GM12874 (cell line): ENCODE results near the gene U2AF1L4.

Source experiments
- TF ChIP-seq, protein P1 (sequence below): IDR thresholded peaks from 2 replicates; pipeline ENCODE4 v1.5.1; 2011; ENCODE audit warnings: low read depth, mild to moderate bottlenecking, control low read depth, low read length, moderate library complexity; ENCODE audit not compliant: insufficient read depth

The U2AF1L4 gene

DNA sequence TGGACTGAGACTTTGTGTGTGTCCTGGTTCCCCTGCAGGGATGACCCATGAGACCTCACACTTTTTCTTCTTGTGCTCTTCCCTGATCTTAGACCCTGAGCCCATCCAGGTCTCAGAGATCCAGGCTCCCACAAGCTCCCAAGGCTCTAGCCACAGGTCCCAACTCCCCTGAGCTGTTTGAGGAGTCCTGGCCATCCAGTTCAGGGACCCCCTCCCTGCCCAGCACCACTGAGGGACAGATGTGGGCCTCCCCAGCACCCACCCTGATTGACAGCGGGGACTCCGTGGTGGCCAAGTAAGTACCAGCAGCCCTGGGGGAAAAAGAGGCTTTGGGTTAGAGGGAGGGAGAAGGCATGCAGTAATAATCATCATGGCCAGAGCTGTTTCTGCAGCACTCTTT lies 14.5 kb upstream of the U2AF1L4 start:
- TF ChIP-seq, protein P1, sequence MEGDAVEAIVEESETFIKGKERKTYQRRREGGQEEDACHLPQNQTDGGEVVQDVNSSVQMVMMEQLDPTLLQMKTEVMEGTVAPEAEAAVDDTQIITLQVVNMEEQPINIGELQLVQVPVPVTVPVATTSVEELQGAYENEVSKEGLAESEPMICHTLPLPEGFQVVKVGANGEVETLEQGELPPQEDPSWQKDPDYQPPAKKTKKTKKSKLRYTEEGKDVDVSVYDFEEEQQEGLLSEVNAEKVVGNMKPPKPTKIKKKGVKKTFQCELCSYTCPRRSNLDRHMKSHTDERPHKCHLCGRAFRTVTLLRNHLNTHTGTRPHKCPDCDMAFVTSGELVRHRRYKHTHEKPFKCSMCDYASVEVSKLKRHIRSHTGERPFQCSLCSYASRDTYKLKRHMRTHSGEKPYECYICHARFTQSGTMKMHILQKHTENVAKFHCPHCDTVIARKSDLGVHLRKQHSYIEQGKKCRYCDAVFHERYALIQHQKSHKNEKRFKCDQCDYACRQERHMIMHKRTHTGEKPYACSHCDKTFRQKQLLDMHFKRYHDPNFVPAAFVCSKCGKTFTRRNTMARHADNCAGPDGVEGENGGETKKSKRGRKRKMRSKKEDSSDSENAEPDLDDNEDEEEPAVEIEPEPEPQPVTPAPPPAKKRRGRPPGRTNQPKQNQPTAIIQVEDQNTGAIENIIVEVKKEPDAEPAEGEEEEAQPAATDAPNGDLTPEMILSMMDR = no peak

DNA sequence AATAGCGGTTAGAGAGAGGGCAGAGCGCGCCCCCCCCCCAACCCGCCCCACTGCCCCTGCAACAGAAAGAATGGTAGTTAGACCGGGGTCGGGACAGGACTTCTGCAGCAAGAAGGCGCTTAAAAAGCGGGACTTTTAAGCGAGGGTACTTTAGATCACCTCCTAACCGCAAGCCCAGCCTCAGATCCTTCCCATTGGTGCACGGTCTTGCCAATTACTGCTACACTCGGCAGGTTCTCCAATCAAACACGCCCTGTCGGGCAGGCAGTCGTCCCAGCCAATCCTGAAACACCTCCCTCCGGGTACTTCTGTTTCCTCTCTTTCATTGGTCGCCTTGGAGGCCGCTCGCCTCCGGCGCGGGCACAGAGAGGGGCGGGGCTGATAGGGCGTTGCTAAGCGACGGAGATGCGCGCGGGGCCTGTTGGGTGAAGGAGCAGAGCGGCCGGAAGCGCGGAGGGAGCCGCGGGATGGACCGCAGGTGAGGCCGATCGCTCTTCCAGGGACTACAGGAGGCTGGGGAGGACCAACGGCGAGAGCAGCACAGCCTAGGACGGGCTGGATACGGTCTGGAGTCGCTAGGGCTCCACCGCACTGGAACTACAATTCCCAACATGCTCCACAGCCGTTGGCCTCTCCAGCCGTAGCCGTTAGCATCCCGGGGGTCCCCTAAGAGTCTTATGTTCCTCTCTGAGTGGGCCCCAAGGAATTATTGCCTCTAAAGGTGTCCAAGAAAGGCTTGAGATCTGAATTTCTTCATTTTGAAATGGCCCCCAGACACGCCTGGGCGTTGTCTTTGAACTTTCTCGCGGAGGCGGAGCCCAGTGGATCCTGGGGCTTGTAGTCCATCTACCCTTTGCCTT lies 12.8 kb upstream of the U2AF1L4 start, which contains the start of gene PROSER3:
Gene PROSER3, plus strand, starts transcription at position 428 of the 860 bp plus-strand sequence. Its CDS starts 40 bp downstream, at position 468.
- TF ChIP-seq, protein P1 = no peak

DNA sequence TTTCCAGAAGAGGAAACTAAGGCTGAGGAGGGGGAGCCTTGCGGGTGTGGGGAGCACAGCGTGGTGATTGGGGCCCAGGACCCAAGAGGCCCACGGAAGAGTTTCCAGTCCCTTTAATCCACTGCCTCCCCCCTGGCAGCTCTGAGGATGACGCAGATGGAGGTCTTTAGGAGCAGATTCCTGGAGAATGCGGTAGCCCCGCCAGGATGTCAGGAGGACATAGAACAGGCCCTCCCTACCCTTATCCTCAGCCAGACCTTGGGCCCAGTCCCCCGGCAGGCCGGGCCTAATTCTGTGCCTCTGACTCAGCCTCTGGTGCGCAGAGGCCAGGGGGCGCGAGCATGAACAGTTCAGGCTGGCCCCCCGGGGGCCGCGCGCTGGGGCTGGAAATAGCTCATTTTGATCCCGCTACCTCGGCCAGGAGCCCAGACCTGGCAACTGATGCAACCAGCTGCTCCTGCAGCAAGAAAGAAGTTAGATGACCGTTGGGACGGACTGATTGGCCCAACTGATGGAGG lies 12.1 kb upstream of the U2AF1L4 start:
- TF ChIP-seq, protein P1 = no peak

GRCh38 chr19:35756377-35757230 lies 11.4 kb upstream of the U2AF1L4 start, which contains the start of gene HSPB6:
TSS of gene HSPB6 (minus strand) at chr19:35757029. CDS start at chr19:35757008, 21 bp downstream.
- TF ChIP-seq, protein P1 = no peak

DNA sequence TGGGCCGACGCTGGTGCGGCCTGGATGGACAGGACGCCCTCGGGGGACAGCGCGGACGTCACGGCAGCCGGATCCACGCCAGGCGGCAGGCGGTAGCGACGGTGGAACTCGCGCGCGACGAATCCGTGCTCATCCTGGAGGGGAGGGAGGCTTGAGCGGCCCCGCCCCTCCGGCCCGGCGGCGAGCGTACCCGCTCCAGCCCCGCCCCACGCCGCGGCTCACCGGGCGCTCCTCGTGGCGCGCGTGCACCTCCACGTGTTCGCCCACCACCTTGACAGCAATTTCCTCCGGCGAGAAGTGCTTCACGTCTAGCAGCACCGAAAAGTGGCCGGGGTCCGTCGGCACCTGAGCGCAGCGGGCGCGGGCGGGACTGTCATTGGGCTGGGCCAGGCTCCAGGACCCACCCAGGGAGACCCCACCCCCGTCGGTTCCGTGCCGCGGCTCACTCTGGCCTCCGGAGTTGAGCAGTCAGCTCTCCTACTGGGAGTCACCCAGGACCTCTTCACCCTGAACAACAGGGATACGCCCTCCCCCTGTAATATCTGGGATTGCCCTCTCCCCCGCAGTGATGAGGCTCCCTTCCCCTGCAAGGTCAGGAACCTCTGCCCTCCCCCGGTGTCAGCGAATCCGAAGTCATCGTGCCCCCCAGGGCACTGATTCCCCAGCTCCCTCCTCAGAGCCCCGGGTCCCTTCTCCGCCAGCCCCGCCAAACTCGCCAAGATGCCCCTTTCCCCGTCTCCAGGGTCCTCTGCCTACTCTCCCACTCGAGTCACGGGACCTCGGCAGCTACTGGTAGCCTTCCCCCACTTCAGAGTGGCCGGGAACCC lies 10.5 kb upstream of the U2AF1L4 start:
- TF ChIP-seq, protein P1 = no peak

- TF ChIP-seq, protein P1 = no peak
Measured at GRCh38 chr19:35755131-35755549, 9.9 kb upstream of the U2AF1L4 start.
